Measurements from ENCODE around the gene ATRIP.

ATRIP gene

DNA sequence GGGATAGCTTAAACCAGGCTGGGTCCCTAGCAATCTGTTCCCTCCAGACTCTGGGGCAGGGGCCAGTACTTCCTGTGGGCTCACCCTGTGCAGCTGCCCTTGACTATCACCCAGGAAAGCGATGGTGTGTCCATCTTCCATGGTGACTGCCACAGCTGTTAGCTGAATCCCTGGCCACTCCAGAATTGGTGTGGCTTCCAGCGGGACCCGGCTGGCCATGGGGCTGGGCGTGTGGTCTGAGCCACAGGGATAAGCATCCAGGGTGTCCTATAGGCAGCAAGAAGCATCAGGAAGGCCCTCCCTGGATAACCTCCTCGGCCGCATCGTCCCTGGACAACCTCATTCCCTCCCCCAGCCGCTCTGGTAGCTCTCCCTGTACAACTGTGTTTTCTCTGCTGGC is 23.9 kb upstream of the ATRIP start:
- no peak overlapping the region for H4K91ac ChIP-seq (ENCODE audit: low read depth, low read length, poor library complexity)

DNA sequence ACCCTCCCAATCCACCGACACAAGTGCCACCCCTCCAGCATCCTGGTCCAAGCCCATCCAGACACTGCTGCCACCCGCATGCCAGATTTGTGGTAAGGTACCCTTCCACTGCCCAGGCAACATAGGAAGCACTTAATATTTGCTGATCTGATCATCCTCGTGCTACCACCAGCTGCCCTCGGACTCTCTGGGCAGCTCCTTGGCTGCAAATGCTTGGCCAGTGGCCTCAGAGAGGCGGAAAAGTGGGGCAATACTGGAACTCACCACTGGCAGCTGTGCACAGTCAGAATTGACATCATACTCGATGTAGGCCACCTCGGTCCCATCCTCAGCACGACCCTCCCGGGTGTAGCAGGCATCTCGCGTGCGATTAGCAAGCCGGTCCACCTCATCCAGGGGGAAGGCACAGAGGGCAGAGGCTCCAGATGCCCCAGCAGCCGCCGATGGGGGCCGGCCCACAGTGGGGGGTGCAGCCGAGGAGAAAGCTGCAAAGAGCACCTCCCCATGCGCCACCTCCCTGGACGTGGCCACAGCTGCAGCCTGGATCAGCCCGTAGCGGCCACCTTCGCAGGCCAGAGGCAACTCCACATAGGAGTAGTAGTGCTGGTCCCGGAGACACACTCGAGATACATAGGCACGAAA is 23.2 kb upstream of the ATRIP start:
- Histone ChIP-seq H3K4me3 (ENCODE audit: low read length in 2 of 2) (no peak overlapping the region), H3K4ac (ENCODE audit: low read length) (no peak overlapping the region), H3K4me2 (ENCODE audit: insufficient read depth, low read length, poor library complexity, severe bottlenecking) (no peak overlapping the region), H3K27ac (replicated peaks; ENCODE audit: low read length) (no peak overlapping the region), H2BK15ac (ENCODE audit: low read length) (no peak overlapping the region), H3K14ac (ENCODE audit: low read length) (no peak overlapping the region), H2BK5ac (ENCODE audit: low read length) (no peak overlapping the region), H3K23ac (ENCODE audit: low read depth, low read length, poor library complexity) (peak overlapping the region; percentile 68), H3K18ac (ENCODE audit: low read length) (no peak overlapping the region), H2BK120ac (ENCODE audit: low read depth, low read length) (no peak overlapping the region), H4K91ac (ENCODE audit: low read depth, low read length, poor library complexity) (no peak overlapping the region), H3K9ac (ENCODE audit: low read depth, low read length, poor library complexity) (peak overlapping the region; percentile 53), H2AFZ (ENCODE audit: low read length) (no peak overlapping the region), H3K27me3 (ENCODE audit: control insufficient read depth in 3 of 3, insufficient read depth in 3 of 3, low read depth in 1 of 3, low read length in 3 of 3) (no peaks in the 10 kb centered on the region), H2BK12ac (ENCODE audit: low read length) (no peak overlapping the region), H3K9me3 (replicated peaks in 1 of 2; ENCODE audit: control insufficient read depth in 2 of 2, insufficient read depth in 1 of 2, low read depth in 1 of 2, low read length in 2 of 2) (no peaks in the 10 kb centered on the region), H2AK5ac (ENCODE audit: low read depth, low read length) (no peak overlapping the region), H3K79me1 (ENCODE audit: low read depth, low read length) (peaks cover 69% of the 10 kb centered on the region), H4K8ac (ENCODE audit: low read depth, low read length) (no peak overlapping the region), H3K4me1 (ENCODE audit: control insufficient read depth in 2 of 2, insufficient read depth in 1 of 2, low read depth in 1 of 2, low read length in 2 of 2) (peaks cover 19 to 22% of the 10 kb centered on the region in 2 donors), H3K36me3 (replicated peaks in 1 of 2; ENCODE audit: control insufficient read depth in 2 of 2, insufficient read depth in 2 of 2, low read length in 2 of 2) (peaks cover 49 to 91% of the 10 kb centered on the region in 2 donors)
- WGBS, 2 donors (ENCODE audit: extremely low coverage in 2 of 2, insufficient read length in 2 of 2, insufficient replicate concordance in 1 of 2): no CpG with 5 or more reads among the region's 25 CpGs
- DNase-seq (ENCODE audit: low spot score): no peak

More for the DNA sequence above, 23.9 kb upstream of the ATRIP start:
- Histone ChIP-seq H2BK120ac (ENCODE audit: low read depth, low read length) (no peak overlapping the region), H2AK5ac (ENCODE audit: low read depth, low read length) (no peak overlapping the region), H3K9ac (ENCODE audit: low read depth, low read length, poor library complexity) (no peak overlapping the region), H3K27me3 (ENCODE audit: control insufficient read depth in 3 of 3, insufficient read depth in 3 of 3, low read depth in 1 of 3, low read length in 3 of 3) (no peaks in the 10 kb centered on the region), H3K4me3 (ENCODE audit: low read length in 2 of 2) (no peak overlapping the region), H2BK15ac (ENCODE audit: low read length) (no peak overlapping the region), H2BK12ac (ENCODE audit: low read length) (no peak overlapping the region), H3K4me2 (ENCODE audit: insufficient read depth, low read length, poor library complexity, severe bottlenecking) (no peak overlapping the region), H3K23ac (ENCODE audit: low read depth, low read length, poor library complexity) (no peak overlapping the region), H3K9me3 (replicated peaks in 1 of 2; ENCODE audit: control insufficient read depth in 2 of 2, insufficient read depth in 1 of 2, low read depth in 1 of 2, low read length in 2 of 2) (no peaks in the 10 kb centered on the region), H3K4me1 (ENCODE audit: control insufficient read depth in 2 of 2, insufficient read depth in 1 of 2, low read depth in 1 of 2, low read length in 2 of 2) (peaks cover 12 to 17% of the 10 kb centered on the region in 2 donors), H3K79me1 (ENCODE audit: low read depth, low read length) (peaks cover 71% of the 10 kb centered on the region), H4K8ac (ENCODE audit: low read depth, low read length) (no peak overlapping the region), H3K4ac (ENCODE audit: low read length) (no peak overlapping the region), H3K18ac (ENCODE audit: low read length) (no peak overlapping the region), H2AFZ (ENCODE audit: low read length) (no peak overlapping the region), H3K27ac (replicated peaks; ENCODE audit: low read length) (no peak overlapping the region), H3K14ac (ENCODE audit: low read length) (no peak overlapping the region), H2BK5ac (ENCODE audit: low read length) (no peak overlapping the region), H3K36me3 (replicated peaks in 1 of 2; ENCODE audit: control insufficient read depth in 2 of 2, insufficient read depth in 2 of 2, low read length in 2 of 2) (peaks cover 56 to 95% of the 10 kb centered on the region in 2 donors)
- no peak for DNase-seq (ENCODE audit: low spot score)
- no CpG with 5 or more reads among the region's 8 CpGs for WGBS, 2 donors (ENCODE audit: extremely low coverage in 2 of 2, insufficient read length in 2 of 2, insufficient replicate concordance in 1 of 2)

DNA sequence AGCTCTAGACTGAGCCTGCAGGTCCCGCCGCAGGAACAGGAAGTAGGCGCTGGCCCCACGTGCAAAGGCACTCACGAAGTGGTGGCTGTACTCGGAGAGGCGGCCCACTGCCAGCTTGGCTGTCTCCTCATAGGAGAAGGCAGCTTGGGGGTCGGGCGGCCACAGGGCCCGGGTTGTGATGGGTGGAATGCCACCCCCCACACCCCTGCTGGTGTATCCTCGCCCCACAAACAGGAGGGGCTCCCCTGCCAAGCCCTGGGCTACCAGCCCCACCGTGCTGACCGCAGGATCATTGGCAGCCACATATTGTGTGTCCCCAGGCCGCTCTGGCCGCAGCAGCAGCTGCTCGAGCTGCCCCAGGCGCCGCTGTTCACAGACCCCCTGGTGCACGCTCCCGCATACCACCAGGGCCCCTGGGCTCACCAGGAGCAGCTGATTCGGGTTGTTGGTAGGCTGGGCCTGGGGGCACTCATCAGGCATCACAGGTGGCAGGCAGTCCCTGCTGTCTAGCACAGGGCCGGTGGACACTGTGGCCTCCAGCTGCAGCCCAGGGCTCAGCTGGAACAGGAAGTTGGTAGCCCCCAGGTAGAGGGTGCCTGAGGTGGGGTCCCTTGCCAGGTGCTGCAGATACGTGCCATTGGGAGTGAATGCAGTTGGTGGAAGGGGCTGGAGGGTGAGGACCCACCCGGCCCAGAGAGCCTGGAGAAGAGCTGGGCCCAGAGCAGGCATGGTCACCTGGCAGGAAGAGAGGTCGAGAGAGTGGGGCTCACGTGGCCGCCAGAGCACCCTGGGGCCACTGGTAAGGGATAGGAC is 22.4 kb upstream of the ATRIP start:
- no peak overlapping the region for H3K14ac ChIP-seq (ENCODE audit: low read length)
- H3K4ac ChIP-seq (ENCODE audit: low read length): no peak overlapping the region
- no peak overlapping the region for H3K4me2 ChIP-seq (ENCODE audit: insufficient read depth, low read length, poor library complexity, severe bottlenecking)
- no peak overlapping the region for H4K91ac ChIP-seq (ENCODE audit: low read depth, low read length, poor library complexity)
- H3K27ac ChIP-seq (replicated peaks; ENCODE audit: low read length): no peak overlapping the region
- H3K9me3 ChIP-seq (replicated peaks in 1 of 2; ENCODE audit: control insufficient read depth in 2 of 2, insufficient read depth in 1 of 2, low read depth in 1 of 2, low read length in 2 of 2): no peaks in the 10 kb centered on the region
- peaks cover 41 to 83% of the 10 kb centered on the region in 2 donors for H3K36me3 ChIP-seq (replicated peaks in 1 of 2; ENCODE audit: control insufficient read depth in 2 of 2, insufficient read depth in 2 of 2, low read length in 2 of 2)
- H4K8ac ChIP-seq (ENCODE audit: low read depth, low read length): no peak overlapping the region
- H3K4me1 ChIP-seq (ENCODE audit: control insufficient read depth in 2 of 2, insufficient read depth in 1 of 2, low read depth in 1 of 2, low read length in 2 of 2): peaks cover 20 to 22% of the 10 kb centered on the region in 2 donors
- H2AFZ ChIP-seq (ENCODE audit: low read length): no peak overlapping the region
- H2AK5ac ChIP-seq (ENCODE audit: low read depth, low read length): no peak overlapping the region
- H3K4me3 ChIP-seq (ENCODE audit: low read length in 2 of 2): no peak overlapping the region
- H2BK15ac ChIP-seq (ENCODE audit: low read length): no peak overlapping the region
- no peaks in the 10 kb centered on the region for H3K27me3 ChIP-seq (ENCODE audit: control insufficient read depth in 3 of 3, insufficient read depth in 3 of 3, low read depth in 1 of 3, low read length in 3 of 3)
- H2BK12ac ChIP-seq (ENCODE audit: low read length): no peak overlapping the region
- H3K79me1 ChIP-seq (ENCODE audit: low read depth, low read length): peaks cover 63% of the 10 kb centered on the region
- no peak overlapping the region for H3K18ac ChIP-seq (ENCODE audit: low read length)
- peak overlapping the region; percentile 32 for H3K9ac ChIP-seq (ENCODE audit: low read depth, low read length, poor library complexity)
- peak overlapping the region; percentile 68 for H3K23ac ChIP-seq (ENCODE audit: low read depth, low read length, poor library complexity)
- H2BK5ac ChIP-seq (ENCODE audit: low read length): no peak overlapping the region
- no CpG with 5 or more reads among the region's 27 CpGs for WGBS, 2 donors (ENCODE audit: extremely low coverage in 2 of 2, insufficient read length in 2 of 2, insufficient replicate concordance in 1 of 2)
- no peak overlapping the region for H2BK120ac ChIP-seq (ENCODE audit: low read depth, low read length)
- DNase-seq (ENCODE audit: low spot score): no peak

DNA sequence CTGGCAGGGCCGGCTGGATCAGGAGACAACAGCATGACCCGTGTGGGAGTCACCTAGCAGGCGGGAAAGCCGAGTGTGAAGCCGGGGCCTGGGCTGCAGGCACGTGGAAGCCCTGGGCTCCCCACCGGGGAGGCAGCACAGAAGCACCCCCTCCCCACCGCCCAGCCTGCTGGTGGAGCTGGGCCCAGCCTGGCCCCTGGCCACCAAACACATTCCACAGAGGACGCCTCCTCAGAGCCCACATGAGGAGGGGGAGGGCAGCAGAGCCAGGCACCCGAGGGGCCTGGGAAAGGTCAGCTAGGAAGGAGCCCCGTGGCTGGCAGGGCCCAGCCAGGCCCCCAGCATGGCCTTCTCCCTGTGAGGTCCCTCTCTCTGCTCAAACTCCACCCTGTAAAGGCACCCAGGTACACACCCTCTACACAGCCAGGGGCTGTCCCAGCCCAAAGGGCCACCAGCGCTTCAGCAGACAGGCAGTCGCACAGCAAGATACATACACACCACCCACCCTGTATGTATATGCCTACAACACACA is 21.2 kb upstream of the ATRIP start:
- WGBS, 2 donors (ENCODE audit: extremely low coverage in 2 of 2, insufficient read length in 2 of 2, insufficient replicate concordance in 1 of 2): no CpG with 5 or more reads among the region's 13 CpGs
- Histone ChIP-seq H3K36me3 (replicated peaks in 1 of 2; ENCODE audit: control insufficient read depth in 2 of 2, insufficient read depth in 2 of 2, low read length in 2 of 2) (peaks cover 29 to 72% of the 10 kb centered on the region in 2 donors), H3K4ac (ENCODE audit: low read length) (no peak overlapping the region), H2AK5ac (ENCODE audit: low read depth, low read length) (peak overlapping the region; percentile 71), H3K23ac (ENCODE audit: low read depth, low read length, poor library complexity) (no peak overlapping the region), H2BK120ac (ENCODE audit: low read depth, low read length) (no peak overlapping the region), H2AFZ (ENCODE audit: low read length) (no peak overlapping the region), H3K4me1 (ENCODE audit: control insufficient read depth in 2 of 2, insufficient read depth in 1 of 2, low read depth in 1 of 2, low read length in 2 of 2) (peaks cover 23 to 25% of the 10 kb centered on the region in 2 donors), H3K14ac (ENCODE audit: low read length) (no peak overlapping the region), H3K27me3 (ENCODE audit: control insufficient read depth in 3 of 3, insufficient read depth in 3 of 3, low read depth in 1 of 3, low read length in 3 of 3) (no peaks in the 10 kb centered on the region), H3K9ac (ENCODE audit: low read depth, low read length, poor library complexity) (no peak overlapping the region), H3K27ac (replicated peaks; ENCODE audit: low read length) (no peak overlapping the region), H3K18ac (ENCODE audit: low read length) (peak overlapping the region; percentile 64), H3K9me3 (replicated peaks in 1 of 2; ENCODE audit: control insufficient read depth in 2 of 2, insufficient read depth in 1 of 2, low read depth in 1 of 2, low read length in 2 of 2) (no peaks in the 10 kb centered on the region), H3K79me1 (ENCODE audit: low read depth, low read length) (peaks cover 54% of the 10 kb centered on the region), H4K91ac (ENCODE audit: low read depth, low read length, poor library complexity) (no peak overlapping the region), H4K8ac (ENCODE audit: low read depth, low read length) (no peak overlapping the region), H2BK5ac (ENCODE audit: low read length) (no peak overlapping the region), H2BK12ac (ENCODE audit: low read length) (no peak overlapping the region), H3K4me2 (ENCODE audit: insufficient read depth, low read length, poor library complexity, severe bottlenecking) (no peak overlapping the region), H2BK15ac (ENCODE audit: low read length) (no peak overlapping the region), H3K4me3 (ENCODE audit: low read length in 2 of 2) (no peak overlapping the region)
- no peak for DNase-seq (ENCODE audit: low spot score)
